Osteoblast (primary cell): ENCODE results near the gene LEFTY2. TPM values are rescaled to one million over a fixed set of nuclear protein-coding genes. Genes with fewer than 3 reads are reported as not detected.

Experiments
- DNase-seq: peaks from one replicate; pipeline ENCODE4 v3.0.0; 2011; ENCODE audit warnings: low spot score, mixed read lengths; ENCODE audit not compliant: insufficient read length; ENCODE audit errors: missing footprints
- H2AFZ ChIP-seq: 2 replicates; pipeline ENCODE4 v1.6.0; 2011; ENCODE audit warnings: mild to moderate bottlenecking, low read length
- H3K27ac ChIP-seq: 2 replicates; pipeline ENCODE4 v1.5.1; 2011; ENCODE audit warnings: mild to moderate bottlenecking, low read depth, low read length, moderate library complexity
- H3K27me3 ChIP-seq: 2 replicates; pipeline ENCODE4 v1.6.0; 2012; ENCODE audit warnings: mild to moderate bottlenecking, control low read depth, inconsistent platforms, low read length, moderate library complexity; ENCODE audit not compliant: insufficient read depth
- H3K36me3 ChIP-seq: 2 replicates; pipeline ENCODE4 v1.5.1; 2011; ENCODE audit warnings: mild to moderate bottlenecking, low read length, control low read depth, moderate library complexity; ENCODE audit not compliant: insufficient read depth
- H3K4me1 ChIP-seq: 2 replicates; pipeline ENCODE4 v1.5.1; 2011; ENCODE audit warnings: mild to moderate bottlenecking, low read length, control low read depth, moderate library complexity; ENCODE audit not compliant: insufficient read depth
- H3K4me2 ChIP-seq: 2 replicates; pipeline ENCODE4 v1.6.0; 2011; ENCODE audit warnings: mild to moderate bottlenecking, low read length; ENCODE audit not compliant: insufficient read depth
- H3K4me3 ChIP-seq: fragments of 200-600 bp; sonication (generic); 3 replicates; pipeline ENCODE4 v1.5.1; 2012; ENCODE audit warnings: mild to moderate bottlenecking, low read length, inconsistent platforms; ENCODE audit not compliant: insufficient read depth
- H3K79me2 ChIP-seq: 2 replicates; pipeline ENCODE4 v1.6.0; 2012; ENCODE audit warnings: mild to moderate bottlenecking, low read length, control low read depth, inconsistent platforms; ENCODE audit not compliant: insufficient read depth
- H3K9me3 ChIP-seq: 2 replicates; pipeline ENCODE4 v1.5.1; 2011; ENCODE audit warnings: low read depth, low read length, control low read depth
- H4K20me1 ChIP-seq: 2 replicates; pipeline ENCODE4 v1.6.0; 2012; ENCODE audit warnings: mild to moderate bottlenecking, low read length, control low read depth; ENCODE audit not compliant: insufficient read depth
- CTCF ChIP-seq: IDR thresholded peaks from 2 replicates; pipeline ENCODE4 v1.5.1; 2011; ENCODE audit warnings: mild to moderate bottlenecking, low read depth, low read length, moderate library complexity; ENCODE audit errors: extremely low read depth
- total RNA-seq: library from RNA; depleted of rRNA; stranded (reverse); fragments of >200 nt; gene quantifications from 2 replicates; pipeline ENCODE4 v1.2.3, GENCODE V29; 2012

Gene LEFTY2
- total RNA-seq, 1 donor = not detected

- no peaks in the 10 kb centered on the region for H3K27me3 ChIP-seq
- H3K36me3 ChIP-seq = no peaks in the 10 kb centered on the region
- no peak overlapping the region for H3K4me3 ChIP-seq
- H3K4me2 ChIP-seq = no peak overlapping the region
- peak overlapping the region; percentile 89 for H2AFZ ChIP-seq
- no peaks in the 10 kb centered on the region for H4K20me1 ChIP-seq
- DNase-seq = no peak
- H3K9me3 ChIP-seq = no peaks in the 10 kb centered on the region
- peaks cover 5% of the 10 kb centered on the region for H3K79me2 ChIP-seq
- H3K4me1 ChIP-seq = peaks cover 5% of the 10 kb centered on the region
- TF ChIP-seq CTCF = no peak
- H3K27ac ChIP-seq = no peak overlapping the region
Measured at GRCh38 chr1:225928186-225929175, 12.5 kb downstream of the LEFTY2 start.

GRCh38 chr1:225926551-225927113 lies 14.4 kb downstream of the LEFTY2 start:
- Histone ChIP-seq H3K27me3 (no peaks in the 10 kb centered on the region), H4K20me1 (peaks cover 6% of the 10 kb centered on the region), H3K4me2 (no peak overlapping the region), H3K79me2 (peaks cover 24% of the 10 kb centered on the region), H3K4me3 (no peak overlapping the region), H3K9me3 (no peaks in the 10 kb centered on the region), H3K27ac (peak overlapping the region; percentile 48), H3K36me3 (peaks cover 12% of the 10 kb centered on the region), H3K4me1 (peaks cover 12% of the 10 kb centered on the region), H2AFZ (peak overlapping the region; percentile 97)
- DNase-seq = no peak
- no peak for TF ChIP-seq CTCF

- no peaks in the 10 kb centered on the region for H3K27me3 ChIP-seq
- no peak for TF ChIP-seq CTCF
Measured at GRCh38 chr1:225923692-225924555, 17.1 kb downstream of the LEFTY2 start, which contains the start of gene PYCR2. PYCR2 (minus strand) TSS chr1:225924250; CDS start chr1:225924110, 140 bp downstream.

More at GRCh38 chr1:225923692-225924555, 17.1 kb downstream of the LEFTY2 start, which contains the start of gene PYCR2:
- Histone ChIP-seq H3K4me1 (peaks cover 17% of the 10 kb centered on the region), H2AFZ (peak within 1 kb of the TSS; percentile 91), H3K9me3 (no peaks in the 10 kb centered on the region), H3K36me3 (peaks cover 12% of the 10 kb centered on the region), H3K4me2 (peak within 1 kb of the TSS; percentile 96), H3K4me3 (peak within 1 kb of the TSS; percentile 99), H3K79me2 (peaks cover 29% of the 10 kb centered on the region), H3K27ac (peak within 1 kb of the TSS; percentile 86), H4K20me1 (peaks cover 12% of the 10 kb centered on the region)
- DNase-seq = peak; percentile 100
